GM12864 (cell line): Measurements from ENCODE around the gene TCEAL4.
A peak's percentile ranks its signal among the peaks of the same experiment; 100 is the strongest.
"Not testable (repeated sequence)": the region's sequence is repeated elsewhere in the genome, so short reads cannot be mapped to it uniquely, and the experiment has no call there.

ENCODE experiments used
- DNase-seq: peaks from one replicate; pipeline ENCODE4 v3.0.0-alpha.2; 2011; ENCODE audit warnings: low read depth
- H3K4me3 ChIP-seq: 2 replicates; pipeline ENCODE4 v1.5.1; 2011; ENCODE audit warnings: mild to moderate bottlenecking, low read depth, low read length, control low read depth
- CTCF ChIP-seq: IDR thresholded peaks from 2 replicates; pipeline ENCODE4 v1.5.1; 2011; ENCODE audit warnings: low read depth, mild to moderate bottlenecking, moderate library complexity, low read length, control low read depth, inconsistent platforms; ENCODE audit errors: missing control alignments

Gene TCEAL4

GRCh38 chrX:103584596-103584995 is 719 bp upstream of the TCEAL4 start:
- TF ChIP-seq CTCF: no peak
- no peak overlapping the region for H3K4me3 ChIP-seq
- DNase-seq: no peak

GRCh38 chrX:103586314-103586646 is 965 bp downstream of the TCEAL4 start:
- no peak for TF ChIP-seq CTCF
- no peak for DNase-seq
- H3K4me3 ChIP-seq: peak overlapping the region; percentile 87

- no peak for DNase-seq
- TF ChIP-seq CTCF: no peak
- peak overlapping the region; percentile 87; the same call in 1 of the 2 replicates for H3K4me3 ChIP-seq
Measured at GRCh38 chrX:103586659-103587058, 1.3 kb downstream of the TCEAL4 start.

GRCh38 chrX:103592295-103592694 is 7.0 kb downstream of the TCEAL4 start:
- DNase-seq: not testable (repeated sequence)

GRCh38 chrX:103595202-103595601 is 9.9 kb downstream of the TCEAL4 start:
- not testable (repeated sequence) for DNase-seq, H3K4me3 ChIP-seq

More at GRCh38 chrX:103592295-103592694, 7.0 kb downstream of the TCEAL4 start:
- not testable (repeated sequence) for H3K4me3 ChIP-seq

GRCh38 chrX:103607364-103608305 is 22.3 kb downstream of the TCEAL4 start, which contains the start of gene TCEAL3:
TCEAL3 (plus strand) TSS chrX:103607963; CDS start chrX:103609065, 1,102 bp downstream.
- H3K4me3 ChIP-seq: peak within 1 kb of the TSS; percentile 76
- TF ChIP-seq CTCF: no peak
- no peak for DNase-seq

- peak overlapping the region; percentile 76 for H3K4me3 ChIP-seq
- no peak for TF ChIP-seq CTCF
- DNase-seq: no peak
Measured at GRCh38 chrX:103608306-103608963, 23.1 kb downstream of the TCEAL4 start.
